C4-2B (cell line): ENCODE data around the gene USH2A.

Experiments
- CTCF ChIP-seq: fragments of 450-650 bp; conservative IDR thresholded peaks from 2 replicates; pipeline ENCODE4 v1.5.1; 2017; ENCODE audit warnings: mild to moderate bottlenecking
- ZFX ChIP-seq: fragments of 450-650 bp; IDR thresholded peaks from 2 replicates; pipeline ENCODE4 v1.6.1; 2017

GRCh38 chr1:216331211-216331610 is 92.0 kb downstream of the USH2A start:
- no peak for TF ChIP-seq CTCF
- no peak for TF ChIP-seq ZFX
